EL (cell line): ENCODE data around the gene ENTREP1.
"Not testable (repeated sequence)": the region's sequence is repeated elsewhere in the genome, so short reads cannot be mapped to it uniquely, and the experiment has no call there.

Experiments
- DNase-seq: peaks from one replicate; pipeline ENCODE4 v3.0.0-alpha.2; 2016

Gene ENTREP1

GRCh38 chr9:69324549-69325401 lies at the start of gene ENTREP1:
Gene ENTREP1, plus strand, starts transcription at chr9:69325215. Its CDS starts 95 bp downstream, at chr9:69325310.
- DNase-seq, result peak; percentile 54

GRCh38 chr9:69276775-69277174 lies 48.2 kb upstream of the ENTREP1 start:
- no peak for DNase-seq

GRCh38 chr9:69279084-69279731 lies 45.8 kb upstream of the ENTREP1 start:
- DNase-seq, result no peak

GRCh38 chr9:69279733-69280132 lies 45.3 kb upstream of the ENTREP1 start:
- DNase-seq, result no peak

GRCh38 chr9:69283003-69283402 lies 42.0 kb upstream of the ENTREP1 start:
- DNase-seq, result no peak

- no peak for DNase-seq
Observed at GRCh38 chr9:69292078-69292477, 32.9 kb upstream of the ENTREP1 start.

- DNase-seq, result no peak
Observed at GRCh38 chr9:69293156-69293555, 31.9 kb upstream of the ENTREP1 start.

GRCh38 chr9:69295872-69296552 lies 29.0 kb upstream of the ENTREP1 start:
- DNase-seq, result no peak

GRCh38 chr9:69297300-69297980 lies 27.6 kb upstream of the ENTREP1 start:
- DNase-seq, result no peak

GRCh38 chr9:69299315-69299714 lies 25.7 kb upstream of the ENTREP1 start:
- no peak for DNase-seq

- DNase-seq, result no peak
Observed at GRCh38 chr9:69299826-69300225, 25.2 kb upstream of the ENTREP1 start.

- no peak for DNase-seq
Observed at GRCh38 chr9:69303331-69303730, 21.7 kb upstream of the ENTREP1 start.

- not testable (repeated sequence) for DNase-seq
Observed at GRCh38 chr9:69306895-69307445, 18.0 kb upstream of the ENTREP1 start.

- DNase-seq, result peak; percentile 22
Observed at GRCh38 chr9:69307446-69308205, 17.4 kb upstream of the ENTREP1 start.

GRCh38 chr9:69308206-69308931 lies 16.6 kb upstream of the ENTREP1 start:
- no peak for DNase-seq

- DNase-seq, result no peak
Observed at GRCh38 chr9:69313175-69313574, 11.8 kb upstream of the ENTREP1 start.

- DNase-seq, result no peak
Observed at GRCh38 chr9:69314547-69314946, 10.5 kb upstream of the ENTREP1 start.

GRCh38 chr9:69317081-69317480 lies 7.9 kb upstream of the ENTREP1 start:
- peak; percentile 18 for DNase-seq

GRCh38 chr9:69317894-69318293 lies 7.1 kb upstream of the ENTREP1 start:
- no peak for DNase-seq

GRCh38 chr9:69319324-69320025 lies 5.5 kb upstream of the ENTREP1 start:
- DNase-seq, result no peak

GRCh38 chr9:69322256-69322655 lies 2.8 kb upstream of the ENTREP1 start:
- no peak for DNase-seq
